GM19324 (cell line): ENCODE results near the gene GABRR3.
"Not testable (repeated sequence)": the region's sequence is repeated elsewhere in the genome, so short reads cannot be mapped to it uniquely, and the experiment has no call there.

Experiments used
- ATAC-seq: cut with Tn5 transposase; IDR thresholded peaks from one replicate; pipeline ENCODE4 v1.9.1; 2021; ENCODE audit warnings: mild to moderate bottlenecking, moderate library complexity; ENCODE audit not compliant: unreplicated experiment, low FRiP score

GABRR3 gene

GRCh38 chr3:98022978-98023820, 11.9 kb downstream of the GABRR3 start:
- ATAC-seq, result no peak

- ATAC-seq, result no peak
Measured at GRCh38 chr3:98021830-98022560, 13.1 kb downstream of the GABRR3 start.

- ATAC-seq, result no peak
Measured at GRCh38 chr3:98020412-98020811, 14.7 kb downstream of the GABRR3 start.

- ATAC-seq, result no peak
Measured at GRCh38 chr3:98018301-98018700, 16.8 kb downstream of the GABRR3 start.

- no peak for ATAC-seq
Measured at GRCh38 chr3:98014268-98014585, 20.9 kb downstream of the GABRR3 start.

GRCh38 chr3:98013411-98014267, 21.5 kb downstream of the GABRR3 start:
- ATAC-seq, result no peak

- no peak for ATAC-seq
Measured at GRCh38 chr3:98012979-98013378, 22.1 kb downstream of the GABRR3 start.

GRCh38 chr3:98010883-98011449, 24.1 kb downstream of the GABRR3 start:
- not testable (repeated sequence) for ATAC-seq

- no peak for ATAC-seq
Measured at GRCh38 chr3:98010194-98010882, 24.8 kb downstream of the GABRR3 start.

- peak; percentile 63 for ATAC-seq
Measured at GRCh38 chr3:98008855-98009254, 26.3 kb downstream of the GABRR3 start.

- ATAC-seq, result no peak
Measured at GRCh38 chr3:98005438-98005837, 29.7 kb downstream of the GABRR3 start.

GRCh38 chr3:98004721-98005120, 30.4 kb downstream of the GABRR3 start:
- no peak for ATAC-seq

- peak; percentile 70 for ATAC-seq
Measured at GRCh38 chr3:98003306-98003969, 31.7 kb downstream of the GABRR3 start.

- no peak for ATAC-seq
Measured at GRCh38 chr3:98002717-98003116, 32.4 kb downstream of the GABRR3 start.

- no peak for ATAC-seq
Measured at GRCh38 chr3:97999994-98000393, 35.1 kb downstream of the GABRR3 start.

GRCh38 chr3:97999103-97999502, 36.0 kb downstream of the GABRR3 start:
- ATAC-seq, result no peak

GRCh38 chr3:97996988-97997387, 38.1 kb downstream of the GABRR3 start:
- ATAC-seq, result no peak

GRCh38 chr3:97994328-97994945, 40.7 kb downstream of the GABRR3 start:
- ATAC-seq, result no peak

GRCh38 chr3:97993526-97993925, 41.6 kb downstream of the GABRR3 start:
- ATAC-seq, result no peak
